ENCODE results near the gene PIP4K2A.

The PIP4K2A gene

GRCh38 chr10:22551681-22552365, 162.6 kb downstream of the PIP4K2A start:
- DNase-seq (ENCODE audit: low read depth) = no peak
- no peak overlapping the region for H3K4me3 ChIP-seq (ENCODE audit: low read depth, low read length)
- TF ChIP-seq, protein P1, sequence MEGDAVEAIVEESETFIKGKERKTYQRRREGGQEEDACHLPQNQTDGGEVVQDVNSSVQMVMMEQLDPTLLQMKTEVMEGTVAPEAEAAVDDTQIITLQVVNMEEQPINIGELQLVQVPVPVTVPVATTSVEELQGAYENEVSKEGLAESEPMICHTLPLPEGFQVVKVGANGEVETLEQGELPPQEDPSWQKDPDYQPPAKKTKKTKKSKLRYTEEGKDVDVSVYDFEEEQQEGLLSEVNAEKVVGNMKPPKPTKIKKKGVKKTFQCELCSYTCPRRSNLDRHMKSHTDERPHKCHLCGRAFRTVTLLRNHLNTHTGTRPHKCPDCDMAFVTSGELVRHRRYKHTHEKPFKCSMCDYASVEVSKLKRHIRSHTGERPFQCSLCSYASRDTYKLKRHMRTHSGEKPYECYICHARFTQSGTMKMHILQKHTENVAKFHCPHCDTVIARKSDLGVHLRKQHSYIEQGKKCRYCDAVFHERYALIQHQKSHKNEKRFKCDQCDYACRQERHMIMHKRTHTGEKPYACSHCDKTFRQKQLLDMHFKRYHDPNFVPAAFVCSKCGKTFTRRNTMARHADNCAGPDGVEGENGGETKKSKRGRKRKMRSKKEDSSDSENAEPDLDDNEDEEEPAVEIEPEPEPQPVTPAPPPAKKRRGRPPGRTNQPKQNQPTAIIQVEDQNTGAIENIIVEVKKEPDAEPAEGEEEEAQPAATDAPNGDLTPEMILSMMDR (IDR thresholded peaks at IDR 0.05; ENCODE audit: low read depth, low read length, missing control alignments) = no peak

DNA sequence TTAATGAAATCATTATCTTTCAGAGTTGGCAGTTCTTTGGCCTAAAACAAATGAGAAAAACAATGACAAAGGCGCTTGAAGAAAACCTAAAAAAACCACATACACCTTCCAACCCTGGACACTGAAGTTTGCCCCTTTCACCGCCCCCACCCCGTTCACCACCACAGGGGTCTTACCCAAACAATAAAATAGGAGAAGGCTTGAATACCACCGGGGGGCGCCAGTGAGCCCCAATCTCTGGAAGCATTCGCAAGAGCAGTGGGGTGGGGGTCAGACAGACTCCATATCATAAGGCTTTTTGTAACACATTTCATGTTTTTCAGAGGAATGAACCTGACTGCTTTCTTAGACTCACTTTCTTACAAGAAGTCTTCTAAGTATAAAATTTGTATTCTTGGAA, 163.6 kb downstream of the PIP4K2A start:
- TF ChIP-seq, protein P1 (IDR thresholded peaks at IDR 0.05; ENCODE audit: low read depth, low read length, missing control alignments) = peak; percentile 57
- no peak for DNase-seq (ENCODE audit: low read depth)
- no peak overlapping the region for H3K4me3 ChIP-seq (ENCODE audit: low read depth, low read length)

DNA sequence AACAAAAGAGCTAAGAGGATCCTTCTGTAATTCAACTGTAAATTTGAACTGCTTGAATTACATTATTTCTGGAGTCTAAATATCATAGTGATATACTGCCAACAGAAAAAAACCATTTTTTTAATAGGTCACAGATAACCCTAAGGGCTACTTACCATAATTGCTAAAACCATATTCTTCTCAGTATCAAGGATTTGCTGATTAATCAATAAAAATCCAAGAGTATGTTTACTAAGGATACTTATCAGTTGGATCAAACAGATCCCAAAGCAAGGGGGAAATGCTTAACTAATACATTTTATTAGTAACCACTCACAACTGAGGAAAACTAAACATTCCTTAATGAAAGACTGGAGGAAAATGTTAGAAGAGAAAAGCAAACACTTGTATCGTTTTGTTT, 166.0 kb downstream of the PIP4K2A start:
- no peak overlapping the region for H3K4me3 ChIP-seq (ENCODE audit: low read depth, low read length)
- TF ChIP-seq, protein P1 (IDR thresholded peaks at IDR 0.05; ENCODE audit: low read depth, low read length, missing control alignments) = no peak
- DNase-seq (ENCODE audit: low read depth) = no peak

GRCh38 chr10:22545643-22546042, 168.7 kb downstream of the PIP4K2A start:
- TF ChIP-seq, protein P1 (IDR thresholded peaks at IDR 0.05; ENCODE audit: low read depth, low read length, missing control alignments) = no peak
- DNase-seq (ENCODE audit: low read depth) = no peak
- no peak overlapping the region for H3K4me3 ChIP-seq (ENCODE audit: low read depth, low read length)

DNA sequence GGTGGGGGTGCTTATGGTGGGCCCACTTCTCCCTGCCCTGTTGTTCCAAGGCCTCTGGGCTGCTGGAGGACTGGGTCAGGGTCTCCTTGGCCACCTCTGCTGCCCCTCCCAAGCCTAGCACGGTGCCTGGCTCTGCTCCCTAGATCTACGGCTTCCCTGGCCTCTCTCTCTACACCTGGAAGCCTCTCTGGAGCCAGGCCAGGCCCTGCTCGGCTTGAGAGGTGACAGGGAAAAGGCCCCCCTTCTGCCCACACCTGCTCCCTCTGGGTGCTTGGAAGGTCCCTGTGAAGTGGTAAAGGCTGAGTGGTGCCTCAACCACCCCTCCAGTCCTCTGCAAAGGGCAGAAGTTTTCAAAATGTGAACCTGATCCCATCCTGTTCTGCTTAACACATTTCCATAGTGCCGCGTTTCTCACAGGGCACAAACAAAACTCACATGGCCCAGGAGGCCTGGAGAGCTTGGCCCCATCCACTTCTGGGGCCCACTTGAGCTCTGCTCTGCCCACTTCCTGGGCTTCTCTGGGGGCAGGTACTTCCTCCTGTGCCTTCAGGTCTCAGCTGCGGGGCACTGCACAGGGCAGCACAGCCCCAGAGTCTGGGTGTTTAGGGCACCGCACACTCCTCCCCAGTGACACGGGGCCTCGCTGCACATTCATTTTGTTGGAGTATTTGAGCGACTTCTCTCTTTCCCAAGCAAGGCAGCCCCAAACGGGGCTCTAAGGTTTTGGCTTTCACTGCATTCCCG, 169.9 kb downstream of the PIP4K2A start:
- no peak for DNase-seq (ENCODE audit: low read depth)
- H3K4me3 ChIP-seq (ENCODE audit: low read depth, low read length) = no peak overlapping the region
- TF ChIP-seq, protein P1 (IDR thresholded peaks at IDR 0.05; ENCODE audit: low read depth, low read length, missing control alignments) = no peak

DNA sequence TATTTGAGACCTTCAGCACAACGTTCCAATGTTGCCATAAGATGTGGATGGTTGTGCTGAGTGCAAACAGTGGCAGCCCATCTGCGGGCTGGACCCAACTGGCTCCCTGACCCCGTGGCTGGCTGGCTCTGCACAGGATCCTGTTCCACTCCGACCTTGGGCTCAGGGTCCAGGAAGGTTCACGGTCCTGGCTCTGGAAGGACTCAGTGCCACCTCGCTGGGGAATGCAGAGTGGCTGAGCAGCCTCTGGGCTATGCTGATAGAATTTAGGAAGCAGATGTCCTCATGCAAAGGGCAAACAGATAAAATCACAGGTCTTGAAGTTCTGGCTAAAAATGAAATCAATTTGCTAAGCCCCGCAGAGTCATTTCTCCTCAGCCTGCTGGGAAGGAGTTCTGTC, 171.6 kb downstream of the PIP4K2A start:
- no peak overlapping the region for H3K4me3 ChIP-seq (ENCODE audit: low read depth, low read length)
- TF ChIP-seq, protein P1 (IDR thresholded peaks at IDR 0.05; ENCODE audit: low read depth, low read length, missing control alignments) = no peak
- DNase-seq (ENCODE audit: low read depth) = no peak

Data from GM12864 (cell line).